PFSK-1 (cell line): ENCODE results near the gene MRPL51.

Source experiments
- POLR2AphosphoS5 ChIP-seq: IDR thresholded peaks from 2 replicates; pipeline ENCODE4 v1.6.1; 2012; ENCODE audit warnings: low read depth, mild to moderate bottlenecking, control low read depth, low read length, moderate library complexity
- TF ChIP-seq, protein P1 (sequence below), 2 experiments: IDR thresholded peaks; 2 replicates each; pipeline versions ENCODE4 v1.6.1 to v1.8.0; 2011 to 2012; ENCODE audit warnings: low read depth in 2 of 2, low read length in 2 of 2, control low read depth in 1 of 2, inconsistent platforms in 1 of 2, mild to moderate bottlenecking in 1 of 2, moderate library complexity in 1 of 2; ENCODE audit not compliant: insufficient read depth in 1 of 2

DNA sequence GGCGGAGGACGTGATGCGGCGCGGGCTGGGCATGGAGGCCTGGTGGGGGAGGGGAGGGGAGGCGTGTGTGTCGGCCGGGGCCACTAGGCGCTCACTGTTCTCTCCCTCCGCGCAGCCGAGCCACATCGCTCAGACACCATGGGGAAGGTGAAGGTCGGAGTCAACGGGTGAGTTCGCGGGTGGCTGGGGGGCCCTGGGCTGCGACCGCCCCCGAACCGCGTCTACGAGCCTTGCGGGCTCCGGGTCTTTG, 41.6 kb upstream of the MRPL51 start:
- TF ChIP-seq, protein P1, sequence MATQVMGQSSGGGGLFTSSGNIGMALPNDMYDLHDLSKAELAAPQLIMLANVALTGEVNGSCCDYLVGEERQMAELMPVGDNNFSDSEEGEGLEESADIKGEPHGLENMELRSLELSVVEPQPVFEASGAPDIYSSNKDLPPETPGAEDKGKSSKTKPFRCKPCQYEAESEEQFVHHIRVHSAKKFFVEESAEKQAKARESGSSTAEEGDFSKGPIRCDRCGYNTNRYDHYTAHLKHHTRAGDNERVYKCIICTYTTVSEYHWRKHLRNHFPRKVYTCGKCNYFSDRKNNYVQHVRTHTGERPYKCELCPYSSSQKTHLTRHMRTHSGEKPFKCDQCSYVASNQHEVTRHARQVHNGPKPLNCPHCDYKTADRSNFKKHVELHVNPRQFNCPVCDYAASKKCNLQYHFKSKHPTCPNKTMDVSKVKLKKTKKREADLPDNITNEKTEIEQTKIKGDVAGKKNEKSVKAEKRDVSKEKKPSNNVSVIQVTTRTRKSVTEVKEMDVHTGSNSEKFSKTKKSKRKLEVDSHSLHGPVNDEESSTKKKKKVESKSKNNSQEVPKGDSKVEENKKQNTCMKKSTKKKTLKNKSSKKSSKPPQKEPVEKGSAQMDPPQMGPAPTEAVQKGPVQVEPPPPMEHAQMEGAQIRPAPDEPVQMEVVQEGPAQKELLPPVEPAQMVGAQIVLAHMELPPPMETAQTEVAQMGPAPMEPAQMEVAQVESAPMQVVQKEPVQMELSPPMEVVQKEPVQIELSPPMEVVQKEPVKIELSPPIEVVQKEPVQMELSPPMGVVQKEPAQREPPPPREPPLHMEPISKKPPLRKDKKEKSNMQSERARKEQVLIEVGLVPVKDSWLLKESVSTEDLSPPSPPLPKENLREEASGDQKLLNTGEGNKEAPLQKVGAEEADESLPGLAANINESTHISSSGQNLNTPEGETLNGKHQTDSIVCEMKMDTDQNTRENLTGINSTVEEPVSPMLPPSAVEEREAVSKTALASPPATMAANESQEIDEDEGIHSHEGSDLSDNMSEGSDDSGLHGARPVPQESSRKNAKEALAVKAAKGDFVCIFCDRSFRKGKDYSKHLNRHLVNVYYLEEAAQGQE (IDR thresholded peaks at IDR 0.05; ENCODE audit: insufficient read depth in 1 of 2, low read depth in 2 of 2, low read length in 2 of 2) = no peak
- no peak; the same call in 1 of the 2 replicates for TF ChIP-seq POLR2AphosphoS5
